ENCODE measurements around the gene CCDC60.

CCDC60 gene

GRCh38 chr12:119528241-119528640, 193.7 kb downstream of the CCDC60 start:
- H2BK5ac ChIP-seq (ENCODE audit: low read depth, low read length, poor library complexity) = no peak overlapping the region
- H3K36me3 ChIP-seq (ENCODE audit: control insufficient read depth in 1 of 2, insufficient read depth in 2 of 2, low read length in 2 of 2) = no peaks in the 10 kb centered on the region
- no peak overlapping the region for H3K4ac ChIP-seq (ENCODE audit: low read depth, low read length)
- DNase-seq = peak in 1 of 2 donors; percentile 37
- no peak overlapping the region for H3K4me3 ChIP-seq (ENCODE audit: low read depth, low read length)
- no peak overlapping the region for H2BK120ac ChIP-seq (ENCODE audit: insufficient read depth, low read length, poor library complexity)
- no peaks in the 10 kb centered on the region for H3K79me2 ChIP-seq (ENCODE audit: control insufficient read depth, insufficient read depth, low read length, poor library complexity)
- no peak overlapping the region for H3K9ac ChIP-seq (ENCODE audit: low read length)
- H4K91ac ChIP-seq (ENCODE audit: low read depth, low read length) = no peak overlapping the region
- H3K14ac ChIP-seq (ENCODE audit: low read length) = no peak overlapping the region
- H3K79me1 ChIP-seq (ENCODE audit: low read length) = no peaks in the 10 kb centered on the region
- H4K12ac ChIP-seq (ENCODE audit: low read depth, low read length) = no peak overlapping the region
- no peaks in the 10 kb centered on the region for H3K9me3 ChIP-seq (ENCODE audit: insufficient read depth, low read depth, low read length)
- H3K4me2 ChIP-seq (ENCODE audit: low read length) = no peak overlapping the region
- WGBS (ENCODE audit: extremely low coverage, insufficient coverage, insufficient read length) = no CpG with 5 or more reads among the region's 1 CpG
- no peak overlapping the region for H2AK5ac ChIP-seq (ENCODE audit: low read length)
- H3K4me1 ChIP-seq (ENCODE audit: control insufficient read depth in 1 of 2, insufficient read depth in 2 of 2, low read length in 2 of 2) = no peaks in the 10 kb centered on the region
- no peak overlapping the region for H3K23ac ChIP-seq (ENCODE audit: low read length)
- no peak overlapping the region for H4K8ac ChIP-seq (ENCODE audit: low read depth, low read length)
- H2BK12ac ChIP-seq (ENCODE audit: low read length) = no peak overlapping the region
- no peak overlapping the region for H2AFZ ChIP-seq (ENCODE audit: insufficient read depth, low read length, poor library complexity)
- H3K27ac ChIP-seq (ENCODE audit: low read depth, low read length) = no peak overlapping the region
- no peak overlapping the region for H3K18ac ChIP-seq (ENCODE audit: low read length)
- H3K27me3 ChIP-seq (ENCODE audit: insufficient read depth, low read length) = no peaks in the 10 kb centered on the region

DNA sequence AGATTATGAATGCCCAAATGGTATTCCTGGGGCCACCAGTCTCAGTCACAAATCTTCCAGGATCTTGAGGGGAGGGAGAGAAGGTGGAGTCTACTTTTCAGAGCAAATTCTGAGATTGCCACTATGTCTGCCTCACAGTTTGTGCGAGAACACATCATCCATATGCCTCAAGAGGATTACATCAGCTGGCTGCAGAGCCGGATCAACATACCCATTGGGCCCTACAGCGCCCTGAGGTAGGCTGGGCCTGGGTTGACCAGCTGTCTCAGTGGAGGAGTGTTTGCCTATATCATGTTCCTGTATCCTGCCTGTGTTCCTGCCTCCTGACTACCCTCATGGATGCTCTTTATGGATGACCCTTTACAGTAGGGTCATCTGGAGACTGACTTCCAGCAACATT, 205.9 kb downstream of the CCDC60 start:
- Histone ChIP-seq H2AK5ac (ENCODE audit: low read length) (no peak overlapping the region), H3K79me2 (ENCODE audit: control insufficient read depth, insufficient read depth, low read length, poor library complexity) (no peaks in the 10 kb centered on the region), H3K4me1 (ENCODE audit: control insufficient read depth in 1 of 2, insufficient read depth in 2 of 2, low read length in 2 of 2) (no peaks in the 10 kb centered on the region), H2BK5ac (ENCODE audit: low read depth, low read length, poor library complexity) (no peak overlapping the region), H4K91ac (ENCODE audit: low read depth, low read length) (no peak overlapping the region), H3K79me1 (ENCODE audit: low read length) (no peaks in the 10 kb centered on the region), H3K27ac (ENCODE audit: low read depth, low read length) (no peak overlapping the region), H4K8ac (ENCODE audit: low read depth, low read length) (no peak overlapping the region), H3K9me3 (ENCODE audit: insufficient read depth, low read depth, low read length) (no peaks in the 10 kb centered on the region), H3K23ac (ENCODE audit: low read length) (no peak overlapping the region), H3K18ac (ENCODE audit: low read length) (no peak overlapping the region), H3K4me2 (ENCODE audit: low read length) (no peak overlapping the region), H3K4me3 (ENCODE audit: low read depth, low read length) (no peak overlapping the region), H3K4ac (ENCODE audit: low read depth, low read length) (no peak overlapping the region), H2BK12ac (ENCODE audit: low read length) (no peak overlapping the region), H3K36me3 (ENCODE audit: control insufficient read depth in 1 of 2, insufficient read depth in 2 of 2, low read length in 2 of 2) (no peaks in the 10 kb centered on the region), H3K27me3 (ENCODE audit: insufficient read depth, low read length) (no peaks in the 10 kb centered on the region), H2BK120ac (ENCODE audit: insufficient read depth, low read length, poor library complexity) (no peak overlapping the region), H4K12ac (ENCODE audit: low read depth, low read length) (no peak overlapping the region), H2AFZ (ENCODE audit: insufficient read depth, low read length, poor library complexity) (no peak overlapping the region), H3K9ac (ENCODE audit: low read length) (no peak overlapping the region), H3K14ac (ENCODE audit: low read length) (no peak overlapping the region)
- WGBS (ENCODE audit: extremely low coverage, insufficient coverage, insufficient read length) = no CpG with 5 or more reads among the region's 3 CpGs
- no peak for DNase-seq

DNA sequence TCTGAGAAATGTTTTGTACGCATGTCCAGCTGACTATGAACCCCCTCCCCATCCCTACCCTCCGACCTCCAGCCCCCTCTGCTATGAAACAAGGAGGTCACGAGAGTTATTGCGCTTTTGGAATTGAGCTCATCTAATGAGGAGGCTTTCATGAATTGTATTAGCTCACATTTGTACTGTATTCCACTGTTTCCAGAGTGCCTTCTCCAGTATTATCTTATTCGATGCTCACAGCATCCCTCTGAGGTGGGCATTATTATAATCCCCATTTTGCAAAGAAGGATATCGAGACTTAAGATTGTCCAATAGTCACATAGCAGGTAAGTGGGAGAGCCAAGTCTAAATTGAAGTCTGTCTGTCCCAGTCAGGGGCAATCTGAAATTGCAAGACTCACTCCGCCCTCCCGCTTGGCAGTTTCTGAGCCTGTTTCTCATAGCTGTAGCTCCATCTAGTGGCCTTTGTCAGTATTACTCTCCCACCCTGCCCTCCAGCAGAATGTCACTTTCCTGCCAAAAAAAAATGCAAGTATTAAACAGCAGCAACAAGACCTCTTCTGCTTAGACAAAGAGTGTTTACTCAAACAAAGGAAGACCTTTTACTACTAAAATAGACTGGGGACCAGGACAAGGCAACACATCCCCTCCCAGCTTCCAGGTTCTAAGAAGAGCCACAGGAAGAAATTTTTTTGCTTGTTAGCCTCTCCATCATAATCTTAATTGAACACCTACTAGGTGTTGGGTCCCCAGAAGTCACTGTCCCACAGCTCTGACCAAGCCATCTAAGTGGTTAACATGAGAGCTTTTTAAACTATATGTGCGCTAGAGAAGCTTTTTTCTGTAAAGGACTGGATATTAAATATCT, 210.5 kb downstream of the CCDC60 start:
- Histone ChIP-seq H3K79me2 (ENCODE audit: control insufficient read depth, insufficient read depth, low read length, poor library complexity) (no peaks in the 10 kb centered on the region), H2BK120ac (ENCODE audit: insufficient read depth, low read length, poor library complexity) (no peak overlapping the region), H2AFZ (ENCODE audit: insufficient read depth, low read length, poor library complexity) (no peak overlapping the region), H4K8ac (ENCODE audit: low read depth, low read length) (no peak overlapping the region), H3K4me2 (ENCODE audit: low read length) (no peak overlapping the region), H3K4me1 (ENCODE audit: control insufficient read depth in 1 of 2, insufficient read depth in 2 of 2, low read length in 2 of 2) (no peaks in the 10 kb centered on the region), H3K27me3 (ENCODE audit: insufficient read depth, low read length) (no peaks in the 10 kb centered on the region), H4K91ac (ENCODE audit: low read depth, low read length) (no peak overlapping the region), H3K23ac (ENCODE audit: low read length) (no peak overlapping the region), H4K12ac (ENCODE audit: low read depth, low read length) (no peak overlapping the region), H3K79me1 (ENCODE audit: low read length) (no peaks in the 10 kb centered on the region), H3K4ac (ENCODE audit: low read depth, low read length) (no peak overlapping the region), H3K27ac (ENCODE audit: low read depth, low read length) (no peak overlapping the region), H2BK5ac (ENCODE audit: low read depth, low read length, poor library complexity) (no peak overlapping the region), H3K9me3 (ENCODE audit: insufficient read depth, low read depth, low read length) (no peaks in the 10 kb centered on the region), H3K14ac (ENCODE audit: low read length) (no peak overlapping the region), H3K4me3 (ENCODE audit: low read depth, low read length) (no peak overlapping the region), H3K18ac (ENCODE audit: low read length) (no peak overlapping the region), H3K9ac (ENCODE audit: low read length) (no peak overlapping the region), H2BK12ac (ENCODE audit: low read length) (no peak overlapping the region), H3K36me3 (ENCODE audit: control insufficient read depth in 1 of 2, insufficient read depth in 2 of 2, low read length in 2 of 2) (no peaks in the 10 kb centered on the region), H2AK5ac (ENCODE audit: low read length) (no peak overlapping the region)
- no CpG with 5 or more reads among the region's 9 CpGs for WGBS (ENCODE audit: extremely low coverage, insufficient coverage, insufficient read length)
- peak; percentile 62 to 80 for DNase-seq

DNA sequence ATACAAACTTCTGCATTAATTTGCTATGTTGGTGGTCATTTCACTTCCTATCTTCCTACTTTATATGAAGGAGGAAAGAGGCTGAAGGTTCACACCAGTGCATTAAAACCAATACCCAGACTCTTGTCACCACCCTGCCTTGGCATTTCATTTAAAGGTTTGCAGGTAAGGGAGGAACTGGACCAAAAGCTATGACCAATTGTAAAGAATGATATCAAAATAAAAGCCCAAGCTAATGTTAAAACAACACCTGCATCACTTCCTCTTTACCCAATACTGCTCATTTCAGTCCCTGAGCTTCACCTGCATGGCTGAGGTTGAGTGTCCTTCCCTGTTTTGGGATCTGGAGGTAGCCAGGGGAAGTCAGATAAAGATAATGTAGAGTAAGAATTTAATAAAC, 211.8 kb downstream of the CCDC60 start:
- Histone ChIP-seq H4K12ac (ENCODE audit: low read depth, low read length) (no peak overlapping the region), H3K79me2 (ENCODE audit: control insufficient read depth, insufficient read depth, low read length, poor library complexity) (no peaks in the 10 kb centered on the region), H3K9me3 (ENCODE audit: insufficient read depth, low read depth, low read length) (no peaks in the 10 kb centered on the region), H3K27ac (ENCODE audit: low read depth, low read length) (no peak overlapping the region), H3K4me3 (ENCODE audit: low read depth, low read length) (no peak overlapping the region), H2BK12ac (ENCODE audit: low read length) (no peak overlapping the region), H3K23ac (ENCODE audit: low read length) (no peak overlapping the region), H2BK5ac (ENCODE audit: low read depth, low read length, poor library complexity) (no peak overlapping the region), H3K4me2 (ENCODE audit: low read length) (no peak overlapping the region), H3K4ac (ENCODE audit: low read depth, low read length) (no peak overlapping the region), H3K18ac (ENCODE audit: low read length) (no peak overlapping the region), H4K91ac (ENCODE audit: low read depth, low read length) (no peak overlapping the region), H3K9ac (ENCODE audit: low read length) (no peak overlapping the region), H2AK5ac (ENCODE audit: low read length) (no peak overlapping the region), H3K79me1 (ENCODE audit: low read length) (no peaks in the 10 kb centered on the region), H2AFZ (ENCODE audit: insufficient read depth, low read length, poor library complexity) (no peak overlapping the region), H2BK120ac (ENCODE audit: insufficient read depth, low read length, poor library complexity) (no peak overlapping the region), H4K8ac (ENCODE audit: low read depth, low read length) (no peak overlapping the region), H3K4me1 (ENCODE audit: control insufficient read depth in 1 of 2, insufficient read depth in 2 of 2, low read length in 2 of 2) (no peaks in the 10 kb centered on the region), H3K27me3 (ENCODE audit: insufficient read depth, low read length) (no peaks in the 10 kb centered on the region), H3K14ac (ENCODE audit: low read length) (no peak overlapping the region), H3K36me3 (ENCODE audit: control insufficient read depth in 1 of 2, insufficient read depth in 2 of 2, low read length in 2 of 2) (no peaks in the 10 kb centered on the region)
- DNase-seq = no peak
